GM21786 (cell line): Measurements from ENCODE around the gene PNKD.
"Not testable (repeated sequence)": the region's sequence is repeated elsewhere in the genome, so short reads cannot be mapped to it uniquely, and the experiment has no call there.

Source experiments
- ATAC-seq: cut with Tn5 transposase; IDR thresholded peaks from one replicate; pipeline ENCODE4 v1.9.1; 2021; ENCODE audit not compliant: unreplicated experiment

PNKD gene

GRCh38 chr2:218291318-218292047 lies 21.2 kb downstream of the PNKD start:
- ATAC-seq, result no peak

DNA sequence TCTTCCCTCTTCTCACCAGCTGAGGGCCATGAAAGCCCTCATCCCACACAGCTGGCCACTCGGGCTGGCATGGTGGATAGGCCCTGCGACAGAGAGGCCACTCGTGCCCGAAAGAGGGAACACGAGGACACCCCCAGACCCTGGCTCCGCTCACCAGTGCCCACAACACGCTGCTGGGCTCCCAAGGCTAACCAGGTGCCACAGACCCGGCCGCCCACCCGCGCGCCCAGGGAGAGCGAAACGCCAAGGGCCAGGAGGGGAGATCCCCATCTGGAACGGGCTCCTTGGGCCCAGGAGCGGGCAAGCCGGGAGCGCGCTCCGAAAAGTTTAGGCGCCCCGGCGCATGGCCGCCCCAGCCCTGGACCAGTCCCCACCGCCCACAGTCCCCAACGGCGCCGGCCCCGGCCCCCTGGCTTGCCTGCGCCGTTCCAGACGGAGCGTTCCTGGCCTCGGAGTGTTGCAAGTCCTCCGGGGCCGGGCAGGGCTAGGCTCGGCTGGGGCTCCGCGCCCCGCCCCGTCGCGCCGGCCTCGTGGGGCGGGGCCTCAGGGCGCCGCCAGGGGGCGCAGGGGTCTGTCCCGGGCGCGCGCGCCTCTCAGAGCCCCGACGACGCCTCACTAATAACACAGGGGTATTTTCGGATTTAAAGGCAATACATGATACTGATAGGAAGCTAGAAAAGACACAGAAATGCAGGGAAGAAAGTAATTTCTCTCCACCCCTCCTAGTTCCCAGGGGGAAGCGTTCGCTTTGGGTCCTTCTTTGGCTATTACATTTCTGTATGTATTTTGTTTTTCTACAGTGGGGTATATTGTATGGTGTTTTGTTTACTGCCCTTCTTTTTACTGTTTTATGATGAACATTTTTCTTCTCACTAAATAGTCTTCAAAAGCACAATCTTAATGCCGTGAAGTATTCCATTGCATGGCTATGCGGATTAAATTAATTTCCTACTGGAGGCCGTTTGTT lies 22.0 kb downstream of the PNKD start, which contains the start of gene TMBIM1:
Gene TMBIM1 (minus strand): TSS at position 456 of the 967 bp plus-strand sequence. CDS start 10,362 bp downstream, outside the sequence.
- ATAC-seq, result peak; percentile 42

GRCh38 chr2:218293715-218294429 lies 23.6 kb downstream of the PNKD start:
- no peak for ATAC-seq

DNA sequence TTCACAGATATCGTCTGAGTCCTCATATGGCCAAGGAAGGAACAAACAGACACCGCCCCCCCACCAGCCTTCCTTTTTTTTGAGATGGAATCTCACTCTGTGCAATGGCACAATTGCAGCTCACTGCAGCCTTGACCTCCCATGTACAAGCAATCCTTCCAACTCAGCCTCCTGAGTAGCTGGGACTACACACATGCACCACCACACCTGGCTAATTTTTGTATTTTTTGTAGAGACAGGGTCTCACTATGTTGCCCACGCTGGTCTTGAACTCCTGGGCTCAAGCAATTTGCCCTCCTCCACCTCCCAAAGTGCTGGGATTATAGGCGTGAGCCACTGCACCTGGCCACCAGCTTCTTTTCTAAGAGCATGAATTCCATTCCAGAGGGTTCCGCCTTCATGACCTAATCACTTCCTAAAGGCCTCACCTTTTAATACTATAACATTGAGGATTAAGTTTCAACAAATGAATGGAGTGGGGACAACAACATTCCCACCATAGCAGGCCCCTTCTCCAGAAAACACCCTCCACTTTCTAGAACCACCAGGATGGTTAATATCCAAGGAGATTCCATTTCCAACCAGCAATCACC lies 24.2 kb downstream of the PNKD start:
- no peak for ATAC-seq

GRCh38 chr2:218295029-218295428 lies 24.7 kb downstream of the PNKD start:
- ATAC-seq, result no peak

GRCh38 chr2:218296200-218296599 lies 25.9 kb downstream of the PNKD start:
- no peak for ATAC-seq

- no peak for ATAC-seq
These were observed 26.5 kb downstream of the PNKD start for GRCh38 chr2:218296847-218297246.

DNA sequence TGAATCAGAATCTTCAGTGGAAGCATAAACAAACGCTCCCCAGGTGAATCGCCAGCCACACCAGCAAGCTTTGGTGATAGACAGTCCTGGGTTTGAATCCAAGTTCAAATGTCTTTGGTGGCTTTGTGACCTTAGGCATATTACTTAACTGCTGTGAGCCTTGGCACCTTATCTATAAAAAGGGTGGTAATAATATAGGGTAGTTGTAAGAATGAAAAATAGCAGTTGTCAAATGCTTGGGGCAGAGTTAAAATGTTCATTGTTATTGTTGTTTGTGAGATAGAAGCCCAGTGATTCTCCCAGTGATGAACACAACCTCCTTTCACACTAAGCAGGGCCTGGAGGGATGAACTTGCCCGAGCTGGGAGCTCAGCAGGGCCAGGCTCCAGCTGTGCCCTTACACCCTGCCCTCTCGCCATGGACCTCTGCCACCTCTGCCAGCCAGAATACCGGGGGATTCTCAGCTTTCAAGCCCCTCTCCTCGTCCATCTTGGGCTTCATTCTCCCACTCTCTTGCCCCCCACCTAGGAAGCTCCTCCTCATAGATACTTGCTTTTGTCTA lies 28.1 kb downstream of the PNKD start:
- ATAC-seq, result no peak

GRCh38 chr2:218300141-218300540 lies 29.8 kb downstream of the PNKD start:
- ATAC-seq, result no peak

DNA sequence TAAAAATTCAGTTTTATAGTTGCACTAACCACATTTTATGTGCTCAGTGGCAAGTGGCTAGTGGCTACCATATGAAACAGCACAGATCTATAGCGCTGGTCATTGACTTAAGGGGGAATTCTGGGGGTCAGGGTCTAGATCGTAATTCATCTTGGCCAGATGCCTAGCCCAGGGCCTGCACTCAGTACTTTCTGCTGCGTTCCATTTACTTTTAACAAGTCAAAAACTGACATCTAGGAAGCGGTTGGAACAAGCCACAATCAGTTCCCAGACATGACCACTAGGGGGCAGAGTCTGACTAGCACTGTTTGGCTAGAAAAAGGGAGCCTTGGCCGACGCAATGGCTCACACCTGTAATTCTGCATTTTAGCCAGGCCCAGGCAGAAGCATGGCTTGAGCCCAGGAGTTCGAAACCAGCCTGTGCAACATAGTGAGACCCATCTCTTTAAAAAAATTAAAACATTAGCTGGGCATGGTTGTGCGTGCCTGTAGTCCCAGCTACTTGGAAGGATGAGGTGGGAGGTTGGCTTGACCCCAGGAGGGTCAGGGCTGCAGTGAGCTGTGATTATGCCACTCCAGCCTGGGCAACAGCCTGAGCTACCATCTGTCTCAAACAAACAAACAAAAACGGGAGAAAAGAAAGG lies 31.0 kb downstream of the PNKD start:
- peak; percentile 78 for ATAC-seq

DNA sequence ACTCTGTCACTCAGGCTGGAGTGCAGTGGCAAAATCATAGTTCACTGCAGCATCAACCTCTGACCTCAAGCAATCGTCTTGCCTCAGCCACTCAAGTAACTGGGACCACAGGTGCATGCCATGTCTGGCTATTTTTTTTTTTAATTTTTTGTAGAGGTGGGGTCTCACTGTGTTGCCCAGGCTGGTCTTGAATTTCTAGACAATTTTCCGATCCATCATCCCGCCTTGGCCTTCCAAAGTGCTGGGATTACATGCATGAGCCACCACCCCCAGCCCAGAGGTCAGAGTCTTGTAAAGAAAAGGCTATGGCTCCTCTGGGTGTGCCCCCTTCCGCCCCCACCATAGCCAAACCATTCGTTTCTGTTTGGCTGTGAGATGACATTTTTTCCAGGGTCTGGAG lies 35.1 kb downstream of the PNKD start:
- no peak for ATAC-seq

GRCh38 chr2:218306184-218306920 lies 36.0 kb downstream of the PNKD start:
- ATAC-seq, result no peak

DNA sequence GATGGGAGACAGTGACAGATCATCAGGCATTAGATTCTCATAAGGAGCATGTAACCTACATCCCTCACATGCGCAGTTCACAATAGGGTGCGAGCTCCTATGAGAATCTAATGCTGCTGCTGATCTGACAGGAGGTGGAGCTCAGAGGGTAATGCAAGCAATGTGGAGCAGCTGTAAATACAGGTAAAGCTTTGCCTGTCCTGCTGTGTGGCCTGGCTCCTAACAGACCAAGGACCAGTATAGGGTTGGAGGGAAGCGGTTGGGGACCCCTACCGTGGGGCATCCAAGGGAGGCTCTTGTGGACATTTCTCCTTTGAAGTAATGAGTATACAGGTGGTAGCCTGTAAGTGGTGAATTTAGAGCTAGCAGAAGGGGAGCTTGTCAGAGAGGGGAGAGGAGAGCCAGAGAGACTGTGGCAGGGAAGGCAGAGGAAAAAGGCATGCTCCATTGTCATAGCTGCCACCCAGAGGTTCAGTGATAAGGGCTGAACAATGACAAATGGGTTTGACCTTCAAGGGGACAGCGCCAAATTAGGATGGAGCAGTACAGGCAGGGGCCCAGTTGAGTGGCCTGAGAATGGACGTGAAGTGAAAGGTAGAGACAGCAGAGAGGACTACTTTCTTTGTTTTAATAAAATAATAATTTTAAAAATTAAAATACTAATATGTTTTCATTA lies 37.2 kb downstream of the PNKD start:
- no peak for ATAC-seq

- no peak for ATAC-seq
These were observed 40.7 kb downstream of the PNKD start for GRCh38 chr2:218310853-218311540.

- not testable (repeated sequence) for ATAC-seq
These were observed 41.4 kb downstream of the PNKD start for GRCh38 chr2:218311541-218312266.

DNA sequence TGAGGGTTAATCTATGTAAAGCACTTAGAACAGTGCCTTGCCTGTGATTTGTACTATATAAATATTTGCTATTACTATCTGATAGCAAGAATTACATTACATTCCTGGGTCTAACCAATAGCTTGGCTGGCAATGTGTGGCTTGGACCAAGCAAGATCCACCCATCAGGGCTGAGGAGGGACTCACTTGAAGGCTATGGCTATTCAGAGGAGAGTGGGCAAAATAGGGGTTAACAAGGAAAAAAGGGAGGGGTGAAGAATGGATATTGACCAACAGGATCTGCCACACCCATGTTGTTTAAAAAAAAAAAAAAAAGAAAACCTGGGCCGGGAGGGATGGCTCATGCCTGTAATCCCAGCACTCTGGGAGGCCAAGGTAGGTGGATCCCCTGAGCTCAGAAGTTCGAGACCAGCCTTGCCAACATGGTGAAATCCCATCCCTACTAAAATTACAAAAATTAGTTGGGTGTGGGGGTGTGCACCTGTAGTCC lies 42.0 kb downstream of the PNKD start:
- no peak for ATAC-seq

DNA sequence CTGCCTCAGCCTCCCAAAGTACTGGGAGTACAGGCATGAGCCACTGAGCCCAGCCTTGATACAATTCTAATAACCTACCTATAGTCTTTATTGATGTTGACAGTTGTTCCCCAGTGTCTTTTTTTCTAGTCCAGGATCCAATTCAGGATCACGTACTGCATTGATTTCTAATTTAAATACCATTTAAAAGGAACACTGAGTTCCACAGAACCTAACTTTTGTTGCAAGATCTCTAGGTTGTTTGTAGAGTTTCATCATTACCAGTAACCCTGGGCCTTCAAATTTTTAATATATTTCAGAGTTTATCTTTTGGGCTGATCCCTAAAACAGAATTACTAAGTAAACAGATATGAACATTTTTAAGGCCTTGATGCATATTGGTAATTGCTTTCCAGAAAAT lies 43.0 kb downstream of the PNKD start:
- no peak for ATAC-seq
